ENCODE data around the gene PNCK.
A peak's percentile ranks its signal among the peaks of the same experiment; 100 is the strongest.

PNCK gene

DNA sequence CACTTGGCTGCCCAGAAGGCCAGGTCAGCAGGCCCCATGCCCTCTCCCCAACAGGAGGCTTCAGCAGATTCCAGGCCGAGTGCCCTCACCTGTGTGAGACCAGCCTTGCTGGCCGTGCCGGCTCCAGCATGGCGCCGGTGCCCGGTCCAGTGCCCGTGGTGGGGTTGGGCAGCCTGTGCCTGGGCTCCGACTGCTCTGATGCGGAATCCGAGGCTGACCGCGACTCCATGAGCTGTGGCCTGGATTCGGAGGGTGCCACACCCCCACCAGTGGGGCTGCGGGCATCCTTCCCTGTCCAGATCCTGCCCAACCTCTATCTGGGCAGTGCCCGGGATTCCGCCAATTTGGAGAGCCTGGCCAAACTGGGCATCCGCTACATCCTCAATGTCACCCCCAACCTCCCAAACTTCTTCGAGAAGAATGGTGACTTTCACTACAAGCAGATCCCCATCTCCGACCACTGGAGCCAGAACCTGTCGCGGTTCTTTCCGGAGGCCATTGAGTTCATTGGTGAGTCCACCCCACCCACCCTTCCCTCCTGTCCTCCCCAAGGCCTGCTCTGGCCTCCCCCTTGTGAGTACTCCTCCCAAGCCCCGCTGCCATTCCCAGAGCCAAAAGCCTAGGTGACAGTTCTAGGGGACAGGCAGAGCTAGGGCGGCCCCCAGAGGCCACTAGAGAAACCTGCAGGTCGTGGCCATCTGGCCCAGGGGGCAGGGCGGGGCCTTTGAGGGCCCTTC is 24.3 kb downstream of the PNCK start:
- DNase-seq: peak; percentile 48 to 59
- TF ChIP-seq GATA1 (IDR thresholded peaks at IDR 0.05; ENCODE audit: low read depth, low read length) (no peak), POLR2A (IDR thresholded peaks at IDR 0.05; ENCODE audit: low read length) (no peak)

DNA sequence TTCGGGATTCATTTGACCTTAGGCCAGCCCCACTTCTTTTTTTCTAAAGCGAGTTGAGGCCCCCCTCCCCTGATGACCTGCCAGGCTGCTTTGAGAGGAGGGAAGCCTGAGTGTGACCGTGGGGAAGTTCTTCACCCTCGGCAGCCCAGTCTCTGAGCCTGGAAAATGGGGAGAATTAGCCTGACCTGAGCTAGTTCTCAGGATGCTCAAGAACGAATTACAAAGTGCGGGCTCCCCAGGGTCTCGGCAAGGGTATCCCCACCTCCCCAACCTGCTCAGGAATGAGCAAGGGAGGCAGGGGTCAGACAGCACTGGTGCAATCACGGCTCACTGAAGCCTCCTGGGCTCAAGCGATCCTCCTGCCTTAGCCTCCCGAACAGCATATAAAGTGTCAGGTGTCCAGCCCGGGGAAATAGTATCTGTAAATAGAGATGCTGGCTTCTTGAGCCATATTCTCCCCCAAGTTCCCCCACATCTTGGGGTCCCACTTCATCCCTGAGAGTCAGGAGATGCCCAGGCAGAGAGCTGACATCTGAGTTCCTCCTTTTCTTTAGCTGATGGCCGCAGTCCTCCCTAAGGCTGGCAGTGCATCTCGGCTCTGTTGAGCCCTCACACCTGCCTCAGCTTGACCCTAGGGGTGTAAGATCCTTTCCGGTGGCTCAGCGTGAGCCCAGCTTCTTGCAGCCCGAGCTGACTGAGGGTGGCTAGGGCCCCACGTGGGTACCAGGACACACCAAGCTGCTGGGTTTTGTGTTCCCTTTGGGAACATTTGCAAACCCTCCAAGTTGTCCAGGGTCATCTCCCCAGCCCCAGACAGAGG is 25.0 kb downstream of the PNCK start:
- TF ChIP-seq POLR2A (IDR thresholded peaks at IDR 0.05; ENCODE audit: low read length) (no peak), GATA1 (IDR thresholded peaks at IDR 0.05; ENCODE audit: low read depth, low read length) (no peak)
- DNase-seq: no peak

DNA sequence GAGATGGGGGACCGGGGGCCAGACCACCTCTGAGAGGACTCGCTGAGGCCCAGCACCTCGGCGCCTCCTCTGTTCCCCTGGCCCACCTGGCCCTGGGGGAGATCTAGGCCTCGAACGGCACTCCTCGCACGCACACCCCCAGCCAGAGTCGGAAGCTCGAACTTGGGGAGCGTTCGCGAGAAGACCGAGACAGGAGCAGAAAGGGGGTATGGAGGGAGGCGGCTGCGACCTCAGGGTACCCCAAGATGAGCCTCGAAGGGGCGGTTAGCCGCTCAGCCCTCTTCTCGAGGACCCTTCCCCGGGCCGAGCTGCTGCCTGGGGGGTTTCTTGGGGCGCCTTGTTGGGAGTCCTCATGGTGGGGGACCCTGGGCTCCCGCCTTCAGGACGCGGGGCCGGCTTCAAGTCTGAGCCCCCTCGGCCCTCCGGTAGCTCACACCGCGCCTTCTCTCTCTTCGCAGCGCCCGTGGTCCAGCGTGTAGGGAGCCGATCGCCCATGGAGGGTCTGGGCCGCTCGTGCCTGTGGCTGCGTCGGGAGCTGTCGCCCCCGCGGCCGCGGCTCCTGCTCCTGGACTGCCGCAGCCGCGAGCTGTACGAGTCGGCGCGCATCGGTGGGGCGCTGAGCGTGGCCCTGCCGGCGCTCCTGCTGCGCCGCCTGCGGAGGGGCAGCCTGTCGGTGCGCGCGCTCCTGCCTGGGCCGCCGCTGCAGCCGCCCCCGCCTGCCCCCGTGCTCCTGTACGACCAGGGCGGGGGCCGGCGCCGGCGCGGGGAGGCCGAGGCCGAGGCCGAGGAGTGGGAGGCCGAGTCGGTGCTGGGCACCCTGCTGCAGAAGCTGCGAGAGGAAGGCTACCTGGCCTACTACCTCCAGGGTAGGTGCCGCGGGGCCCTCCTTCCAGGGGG is 25.9 kb downstream of the PNCK start:
- TF ChIP-seq POLR2A (IDR thresholded peaks at IDR 0.05; ENCODE audit: low read length) (no peak), GATA1 (IDR thresholded peaks at IDR 0.05; ENCODE audit: low read depth, low read length) (no peak)
- DNase-seq: no peak

DNA sequence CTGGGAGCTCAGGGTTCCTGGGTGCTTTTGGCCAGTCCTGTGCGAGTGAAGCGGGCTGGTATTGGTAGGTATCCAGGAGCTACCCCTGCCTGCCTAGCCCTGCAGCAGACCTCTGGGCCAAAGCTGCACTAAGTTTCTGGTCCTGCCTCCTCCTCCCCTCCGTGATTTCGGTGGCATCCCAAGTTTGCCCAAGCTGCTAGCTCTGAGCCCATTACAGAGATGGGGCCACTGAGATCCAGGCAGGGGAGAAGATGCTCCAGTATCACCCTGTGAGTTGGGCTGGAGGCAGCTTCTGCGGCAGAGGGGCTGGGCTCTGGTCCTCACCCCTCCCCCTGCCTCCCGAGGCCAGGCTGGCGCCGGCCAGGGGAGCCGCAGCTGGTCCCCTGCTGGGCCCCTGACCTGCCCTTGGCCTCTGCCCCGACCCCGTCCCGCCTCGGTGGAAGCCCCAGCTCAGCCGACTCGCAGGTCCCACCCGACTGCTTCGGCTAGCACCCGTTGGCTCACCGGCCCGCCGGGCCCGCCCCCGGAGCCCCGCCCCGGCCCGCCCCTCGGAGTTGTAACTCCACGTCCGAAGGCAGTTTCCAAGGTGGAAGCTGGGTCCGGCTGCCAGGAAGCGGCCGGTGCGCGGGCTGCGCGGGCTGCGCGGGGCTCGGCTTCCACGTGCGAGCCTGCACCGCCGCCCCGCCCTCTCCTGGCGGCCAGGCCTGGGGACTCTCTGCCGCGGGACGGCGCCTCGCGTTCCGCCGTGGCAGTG is 26.8 kb downstream of the PNCK start, which contains the start of gene DUSP9:
Gene DUSP9, plus strand, starts transcription at position 584 of the 754 bp plus-strand sequence. CDS start 751 bp downstream, outside the sequence.
- TF ChIP-seq POLR2A (IDR thresholded peaks at IDR 0.05; ENCODE audit: low read length): no peak
- no peak for TF ChIP-seq GATA1 (IDR thresholded peaks at IDR 0.05; ENCODE audit: low read depth, low read length)
- DNase-seq: no peak

DNA sequence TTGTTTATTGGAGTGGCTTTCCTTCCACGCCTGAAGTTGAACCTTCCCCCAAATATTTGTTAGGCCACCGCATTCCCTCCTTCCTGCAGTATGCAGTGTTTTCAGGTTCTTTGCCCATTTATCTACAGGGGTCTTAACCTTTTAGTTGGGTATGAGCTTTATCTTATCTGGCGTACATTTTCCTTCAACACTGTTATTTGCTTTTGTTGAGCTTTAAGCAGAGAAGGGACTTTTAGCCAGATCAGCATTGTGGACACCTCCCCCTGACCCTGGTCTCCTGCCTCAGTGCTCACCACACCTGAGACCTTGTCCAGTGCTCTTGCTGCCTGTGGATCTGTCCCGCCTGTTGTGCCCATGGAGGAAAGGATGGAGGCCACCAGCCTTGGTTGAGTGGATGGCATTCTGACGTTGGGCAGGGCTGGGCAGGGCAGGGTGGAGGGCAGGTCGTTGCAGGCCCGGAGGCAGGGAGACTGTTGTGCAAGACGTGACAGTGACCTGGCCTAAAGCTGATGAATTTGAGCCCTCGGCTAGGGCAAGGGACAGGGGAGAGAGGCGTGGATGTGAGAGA is 27.6 kb downstream of the PNCK start:
- no peak for DNase-seq
- TF ChIP-seq POLR2A (IDR thresholded peaks at IDR 0.05; ENCODE audit: low read length): no peak
- no peak for TF ChIP-seq GATA1 (IDR thresholded peaks at IDR 0.05; ENCODE audit: low read depth, low read length)

DNA sequence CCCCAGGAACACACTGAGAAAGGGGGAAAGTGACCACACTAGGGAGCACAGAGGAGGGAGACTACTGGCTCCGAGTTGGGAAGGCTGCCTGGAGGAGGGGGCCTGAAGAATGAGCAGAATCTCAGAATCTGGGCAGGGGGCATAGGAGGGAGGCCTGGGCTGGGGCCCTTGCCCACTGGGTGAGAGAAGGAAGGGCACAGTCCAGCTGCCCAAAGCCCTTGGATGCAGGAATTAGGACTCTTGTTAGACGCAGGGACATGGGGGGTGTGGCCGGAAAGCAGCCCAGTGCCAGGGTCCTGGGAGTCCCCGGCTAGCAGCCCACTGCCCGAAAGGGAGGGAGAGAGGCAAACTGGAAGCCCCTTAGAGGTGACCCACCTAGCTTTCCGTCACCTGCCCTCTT is 28.5 kb downstream of the PNCK start:
- TF ChIP-seq POLR2A (IDR thresholded peaks at IDR 0.05; ENCODE audit: low read length): no peak
- DNase-seq: no peak

DNA sequence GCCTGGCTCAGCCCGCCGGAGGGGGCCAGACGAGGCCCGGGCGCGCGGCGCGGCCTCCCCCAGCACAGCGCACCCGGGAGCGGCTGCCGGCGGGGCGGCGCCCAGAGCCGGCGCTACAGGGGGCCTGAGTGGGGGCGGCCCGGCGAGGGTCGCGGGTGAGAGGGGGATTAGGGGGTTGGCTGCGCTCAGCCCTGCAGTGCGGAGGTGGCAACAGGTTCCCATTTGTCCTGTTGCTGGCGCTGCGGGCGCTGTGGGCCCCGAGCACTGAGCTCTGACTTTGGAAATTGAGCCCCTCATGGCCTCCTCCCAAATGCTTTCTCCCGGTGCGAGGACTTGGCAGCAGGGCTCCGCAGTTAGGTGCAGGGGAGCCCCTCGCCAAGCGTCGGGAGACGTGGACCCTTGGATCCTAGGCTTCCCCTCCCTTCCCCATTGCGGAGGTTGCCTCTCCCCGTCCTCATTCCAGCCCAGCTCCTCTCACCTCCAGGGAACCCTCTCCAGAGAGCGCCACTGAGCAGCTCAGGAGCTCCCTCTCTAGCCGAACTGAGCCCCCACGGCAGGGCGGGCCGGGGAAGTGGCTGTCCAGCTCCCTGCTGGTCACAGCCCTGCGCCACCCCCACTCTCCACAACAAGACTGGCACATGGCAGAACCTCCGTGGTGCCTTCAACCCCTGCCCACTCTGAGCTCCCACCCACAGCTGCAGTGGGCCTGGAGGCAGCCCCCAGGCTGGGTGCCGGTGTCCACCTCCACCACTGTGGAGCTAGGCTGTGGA is 29.1 kb downstream of the PNCK start:
- TF ChIP-seq POLR2A (IDR thresholded peaks at IDR 0.05; ENCODE audit: low read length): no peak
- TF ChIP-seq GATA1 (IDR thresholded peaks at IDR 0.05; ENCODE audit: low read depth, low read length): no peak
- no peak for DNase-seq

- peak; percentile 13 to 53 for DNase-seq
- TF ChIP-seq POLR2A (IDR thresholded peaks at IDR 0.05; ENCODE audit: low read length) (no peak), GATA1 (IDR thresholded peaks at IDR 0.05; ENCODE audit: low read depth, low read length) (no peak)
Measured at GRCh38 chrX:153643431-153644351, 29.9 kb downstream of the PNCK start.

DNA sequence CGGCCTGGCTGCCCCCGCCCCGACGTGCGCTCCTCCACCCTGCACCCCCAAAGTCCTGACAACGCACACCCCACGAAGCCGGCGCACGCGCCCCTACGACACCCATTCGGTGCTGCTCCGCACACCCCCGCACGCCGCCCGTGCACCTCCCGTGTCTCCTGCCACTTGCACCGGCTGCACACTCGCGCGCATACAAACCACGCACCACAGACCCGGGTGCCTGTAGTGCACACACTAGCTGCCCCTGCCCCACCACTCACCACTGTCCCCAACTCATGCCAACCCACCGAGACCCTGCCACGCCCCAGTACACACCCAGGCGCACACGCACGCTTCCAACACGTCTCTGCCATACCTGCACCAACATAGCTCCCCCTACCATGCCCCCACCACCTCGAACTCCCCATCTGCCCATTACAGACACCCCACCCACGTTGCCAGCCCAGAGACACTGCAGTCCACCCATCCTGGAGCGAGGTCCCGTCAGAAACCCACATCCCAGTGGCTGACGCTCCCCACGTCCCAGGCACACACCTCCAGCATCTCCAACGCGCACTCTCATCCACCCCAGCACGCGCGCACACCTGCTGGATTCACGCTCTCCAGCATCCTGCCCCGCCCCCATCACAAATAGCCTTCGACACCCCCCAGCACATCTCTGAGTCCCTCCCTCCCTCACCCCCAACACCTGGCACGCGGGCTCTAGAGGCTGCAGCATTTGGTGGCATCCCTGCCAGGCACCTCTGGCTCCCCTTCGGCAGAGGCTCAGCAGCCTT is 30.8 kb downstream of the PNCK start:
- DNase-seq: no peak
- TF ChIP-seq POLR2A (IDR thresholded peaks at IDR 0.05; ENCODE audit: low read length) (no peak), GATA1 (IDR thresholded peaks at IDR 0.05; ENCODE audit: low read depth, low read length) (no peak)

DNA sequence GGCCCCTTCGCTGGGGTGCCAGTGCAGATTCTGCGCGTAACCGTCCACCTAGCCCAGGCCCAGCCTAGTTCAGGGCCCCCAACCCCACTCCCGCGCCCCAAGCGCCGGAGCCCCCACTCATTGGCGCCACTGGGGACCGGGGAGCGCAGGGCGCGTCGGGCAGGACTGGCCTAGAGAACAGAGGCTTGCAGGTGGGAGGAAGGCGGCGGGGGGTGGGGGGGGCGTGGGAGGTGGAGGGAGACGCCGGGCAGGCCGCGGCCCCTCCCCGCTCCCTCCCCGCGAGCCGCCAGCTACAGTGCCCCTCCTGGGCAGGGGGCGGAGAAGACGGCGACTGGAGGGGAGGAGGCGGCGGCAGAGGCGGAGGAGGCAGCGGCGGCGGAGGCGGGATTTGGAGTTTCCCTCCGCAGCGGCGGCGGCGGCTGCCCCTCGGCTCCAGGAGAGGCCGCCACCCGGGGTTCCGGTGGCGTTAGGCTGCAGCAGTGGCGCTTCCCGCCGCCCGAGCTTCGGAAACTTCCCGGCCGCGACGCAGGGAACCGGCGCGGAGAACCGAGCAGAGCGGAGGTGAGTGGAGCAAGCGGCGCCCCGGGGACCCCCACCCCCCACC is 31.5 kb downstream of the PNCK start:
- no peak for TF ChIP-seq POLR2A (IDR thresholded peaks at IDR 0.05; ENCODE audit: low read length)
- no peak for TF ChIP-seq GATA1 (IDR thresholded peaks at IDR 0.05; ENCODE audit: low read depth, low read length)
- DNase-seq: no peak

All from erythroblast (primary cell).